Measurements from ENCODE around the gene KCNJ6. TPM values are rescaled to one million over a fixed set of nuclear protein-coding genes. Genes with fewer than 3 reads are reported as not detected.

Gene KCNJ6
- total RNA-seq, 1 experiment from 2014 or later: not detected

- CTCF ChIA-PET: no interaction called here
- H3K36me3 ChIP-seq (ENCODE audit: control insufficient read depth, insufficient read depth, low read length): no peaks in the 10 kb centered on the region
- ATAC-seq (no peak), DNase-seq (ENCODE audit: low read depth, low spot score) (no peak)
- POLR2A ChIA-PET: no interaction called here
- no peaks in the 10 kb centered on the region for H3K27me3 ChIP-seq (ENCODE audit: control insufficient read depth, insufficient read depth, low read length)
- H3K4me3 ChIP-seq (ENCODE audit: low read depth in 2 of 2, low read length in 2 of 2): no peak overlapping the region
- TF ChIP-seq REST (IDR thresholded peaks at IDR 0.05; ENCODE audit: insufficient read depth in 1 of 2, low read depth in 2 of 2, low read length in 1 of 2) (no peak), CTCF (IDR thresholded peaks at IDR 0.05) (no peak), POLR2AphosphoS5 (IDR thresholded peaks at IDR 0.05; ENCODE audit: low read depth, low read length) (no peak), TCF7L2 (IDR thresholded peaks at IDR 0.05; ENCODE audit: low read depth, low read length) (no peak), SIN3A (IDR thresholded peaks at IDR 0.05; ENCODE audit: borderline replicate concordance, insufficient read depth, low read depth, low read length) (no peak)
- H3K4me1 ChIP-seq (ENCODE audit: control insufficient read depth, insufficient read depth, low read length): no peaks in the 10 kb centered on the region
- in situ Hi-C loops (cut with HindIII; ENCODE audit: low pct_unique_long_range_greater_than_20kb, low sequenced_read_pairs): no loop called here
- BruUV-seq (replicated peaks): no TSS peak
- no peak overlapping the region for H3K27ac ChIP-seq (ENCODE audit: low read length)
- intact Hi-C loops (cut with micrococcal nuclease; ENCODE audit: unreplicated experiment): no loop called here
- no peaks in the 10 kb centered on the region for H3K9me3 ChIP-seq (ENCODE audit: control insufficient read depth, insufficient read depth, low read depth, low read length)
Measured at GRCh38 chr21:37788503-37788902, 127.8 kb downstream of the KCNJ6 start.

GRCh38 chr21:37787456-37787855, 128.8 kb downstream of the KCNJ6 start:
- no peak for DNase-seq (ENCODE audit: low read depth, low spot score)
- H3K36me3 ChIP-seq (ENCODE audit: control insufficient read depth, insufficient read depth, low read length): no peaks in the 10 kb centered on the region
- POLR2A ChIA-PET: no interaction called here
- CTCF ChIA-PET: no interaction called here
- TF ChIP-seq CTCF (IDR thresholded peaks at IDR 0.05) (no peak), POLR2AphosphoS5 (IDR thresholded peaks at IDR 0.05; ENCODE audit: low read depth, low read length) (no peak), SIN3A (IDR thresholded peaks at IDR 0.05; ENCODE audit: borderline replicate concordance, insufficient read depth, low read depth, low read length) (no peak), REST (IDR thresholded peaks at IDR 0.05; ENCODE audit: insufficient read depth in 1 of 2, low read depth in 2 of 2, low read length in 1 of 2) (no peak)
- no peaks in the 10 kb centered on the region for H3K4me1 ChIP-seq (ENCODE audit: control insufficient read depth, insufficient read depth, low read length)
- no peak overlapping the region for H3K4me3 ChIP-seq (ENCODE audit: low read depth in 2 of 2, low read length in 2 of 2)
- BruUV-seq (replicated peaks): no TSS peak
- ATAC-seq: no peak
- no peaks in the 10 kb centered on the region for H3K27me3 ChIP-seq (ENCODE audit: control insufficient read depth, insufficient read depth, low read length)
- no peak overlapping the region for H3K27ac ChIP-seq (ENCODE audit: low read length)
- intact Hi-C loops (cut with micrococcal nuclease; ENCODE audit: unreplicated experiment): no loop called here
- H3K9me3 ChIP-seq (ENCODE audit: control insufficient read depth, insufficient read depth, low read depth, low read length): no peaks in the 10 kb centered on the region
- in situ Hi-C loops (cut with HindIII; ENCODE audit: low pct_unique_long_range_greater_than_20kb, low sequenced_read_pairs): no loop called here
